Activated CD4-positive, alpha-beta T cell treated with anti-CD3 and anti-CD28 coated beads, Interleukin-2, Interleukin-4, amounts not matched to agents 100 ng/mL and 50 ng/mL, durations not matched to agents 16 hours and 8 hours (primary cell): ENCODE results near the gene NAIF1.
A peak's percentile ranks its signal among the peaks of the same experiment; 100 is the strongest.
"Not testable (repeated sequence)": the region's sequence is repeated elsewhere in the genome, so short reads cannot be mapped to it uniquely, and the experiment has no call there.

Source experiments
- DNase-seq: peaks from one replicate; pipeline ENCODE4 v3.0.0-alpha.2; 2020; ENCODE audit warnings: low spot score

The NAIF1 gene

GRCh38 chr9:128061275-128061960 lies 5.7 kb downstream of the NAIF1 start:
- DNase-seq: no peak

- DNase-seq: no peak
These were observed 7.6 kb downstream of the NAIF1 start for GRCh38 chr9:128059365-128059983.

DNA sequence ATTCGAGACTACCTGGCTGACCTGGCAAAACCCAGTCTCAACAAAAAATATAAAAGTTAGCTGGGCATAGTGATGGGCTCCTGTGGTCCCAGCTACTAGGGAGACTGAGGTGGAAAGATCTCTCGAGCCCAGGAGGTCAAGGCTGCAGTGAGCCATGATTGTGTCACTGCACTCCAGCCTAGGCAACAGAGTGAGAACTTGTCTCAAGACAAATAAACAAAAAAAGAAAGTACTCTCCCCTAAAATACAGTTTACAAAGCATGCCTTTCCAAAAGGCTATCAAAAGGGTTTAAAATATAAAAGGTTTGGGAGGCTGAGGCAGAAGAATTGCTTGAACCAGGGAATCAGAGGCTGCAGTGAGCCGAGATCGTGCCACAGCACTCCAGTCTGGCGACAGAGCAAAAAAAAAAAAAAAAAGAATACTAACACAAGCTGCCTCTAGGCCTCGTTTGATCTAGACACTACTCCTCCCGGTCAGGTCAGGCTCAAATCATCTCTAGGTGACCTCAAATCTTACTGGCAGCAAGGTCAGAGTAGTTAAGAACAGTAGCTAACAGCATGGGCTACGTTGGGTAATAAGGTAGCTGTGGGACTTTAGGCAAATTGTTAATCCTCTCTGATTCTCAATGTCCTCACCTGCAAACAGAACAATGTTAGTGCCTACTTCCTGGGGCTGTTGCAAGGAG lies 9.3 kb downstream of the NAIF1 start:
- no peak for DNase-seq

GRCh38 chr9:128056887-128057723 lies 10.0 kb downstream of the NAIF1 start:
- no peak for DNase-seq

- DNase-seq: no peak
These were observed 11.0 kb downstream of the NAIF1 start for GRCh38 chr9:128056086-128056485.

- DNase-seq: no peak
These were observed 11.6 kb downstream of the NAIF1 start for GRCh38 chr9:128055344-128056040.

GRCh38 chr9:128054087-128054486 lies 13.0 kb downstream of the NAIF1 start:
- no peak for DNase-seq

DNA sequence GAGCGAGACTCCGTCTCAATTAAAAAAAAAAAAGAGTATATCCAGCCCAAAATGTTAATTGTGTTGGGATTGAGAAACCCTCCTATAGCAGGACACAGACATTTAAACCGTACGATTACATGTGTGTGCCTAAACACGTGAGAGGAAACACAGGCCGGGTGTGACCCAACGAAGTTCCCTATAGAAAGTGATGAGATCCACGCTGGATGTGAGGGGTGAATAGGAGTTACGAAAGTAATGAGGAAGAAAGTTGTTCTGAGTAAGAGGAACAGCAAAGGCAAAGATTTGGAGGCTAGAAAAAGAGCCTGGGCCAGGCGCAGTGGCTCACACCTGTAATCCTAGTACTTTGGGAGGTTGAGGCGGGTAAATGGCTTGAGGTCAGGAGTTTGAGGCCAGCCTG lies 13.6 kb downstream of the NAIF1 start:
- DNase-seq: no peak

DNA sequence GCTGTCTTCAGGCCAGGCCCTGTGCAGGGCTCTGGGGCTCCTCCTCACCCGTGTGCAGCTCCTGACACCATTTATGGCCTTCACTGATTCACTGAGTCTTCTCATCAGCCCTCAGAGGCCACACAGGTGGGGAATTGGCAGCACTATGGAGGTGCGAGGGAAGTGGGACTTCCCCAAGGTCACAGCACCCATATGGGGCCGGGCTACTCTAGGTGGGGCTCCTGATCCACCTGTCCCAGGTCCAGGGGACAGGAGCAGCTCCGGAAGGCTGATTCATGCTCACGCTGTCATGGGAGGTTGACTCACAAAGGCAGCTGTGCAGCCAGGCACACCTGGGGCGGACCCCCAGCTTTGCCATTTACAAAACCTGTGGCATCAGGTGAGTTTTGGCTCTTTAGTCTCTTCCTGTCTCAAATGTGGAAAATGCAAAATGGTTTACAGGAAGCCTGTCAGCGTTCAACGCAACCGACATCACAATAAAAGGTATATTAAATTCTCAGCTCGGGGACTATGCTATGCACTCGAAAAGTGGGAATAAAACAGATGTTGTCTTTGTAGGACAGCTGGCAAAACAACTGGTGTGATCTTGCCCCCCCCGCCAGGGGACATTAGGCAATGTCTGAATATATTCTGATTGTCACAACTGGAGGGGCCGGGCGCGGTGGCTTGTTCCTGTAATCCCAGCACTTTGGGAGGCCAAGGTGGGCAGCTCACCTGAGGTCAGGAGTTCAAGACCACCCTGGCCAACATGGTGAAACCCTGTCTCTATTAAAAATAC lies 15.0 kb downstream of the NAIF1 start:
- no peak for DNase-seq

GRCh38 chr9:128049843-128050242 lies 17.3 kb downstream of the NAIF1 start:
- no peak for DNase-seq

DNA sequence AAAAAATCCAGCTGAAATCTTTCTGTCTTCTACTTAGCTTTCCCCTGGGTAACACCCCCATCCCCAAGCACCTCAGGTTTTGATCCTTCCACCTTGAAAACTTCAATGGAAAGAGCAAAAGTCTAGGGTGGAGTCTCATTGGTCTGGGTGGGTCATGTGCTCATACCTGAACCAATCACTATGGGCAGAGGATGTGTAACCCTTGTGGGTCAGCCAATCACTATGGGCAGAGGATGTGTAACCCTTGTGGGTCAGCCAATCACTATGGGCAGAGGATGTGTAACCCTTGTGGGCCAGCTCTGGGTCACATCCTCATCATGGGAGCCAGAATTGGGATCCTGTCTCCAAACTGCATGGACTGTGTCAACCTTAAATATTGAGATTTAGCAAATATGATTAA lies 18.5 kb downstream of the NAIF1 start:
- no peak for DNase-seq

- DNase-seq: no peak
These were observed 19.9 kb downstream of the NAIF1 start for GRCh38 chr9:128047231-128047630.

DNA sequence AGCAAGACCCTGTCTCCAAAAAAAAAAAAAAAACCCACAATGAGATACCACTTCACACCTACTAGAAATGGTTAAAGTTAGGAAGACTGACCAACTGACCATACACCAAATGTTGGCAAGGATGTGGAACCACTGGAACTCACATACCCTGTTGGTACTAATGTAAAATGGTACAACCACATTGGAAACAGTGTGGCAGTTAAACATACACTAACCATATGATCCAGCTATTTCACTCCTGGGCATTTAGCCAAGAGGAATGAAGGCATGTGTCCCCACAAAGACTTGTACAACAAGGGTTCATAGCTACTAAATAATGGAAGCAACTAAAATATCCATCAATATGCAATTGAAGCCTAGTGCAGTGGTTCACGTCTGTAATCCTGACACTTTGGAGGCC lies 21.3 kb downstream of the NAIF1 start:
- DNase-seq: no peak

DNA sequence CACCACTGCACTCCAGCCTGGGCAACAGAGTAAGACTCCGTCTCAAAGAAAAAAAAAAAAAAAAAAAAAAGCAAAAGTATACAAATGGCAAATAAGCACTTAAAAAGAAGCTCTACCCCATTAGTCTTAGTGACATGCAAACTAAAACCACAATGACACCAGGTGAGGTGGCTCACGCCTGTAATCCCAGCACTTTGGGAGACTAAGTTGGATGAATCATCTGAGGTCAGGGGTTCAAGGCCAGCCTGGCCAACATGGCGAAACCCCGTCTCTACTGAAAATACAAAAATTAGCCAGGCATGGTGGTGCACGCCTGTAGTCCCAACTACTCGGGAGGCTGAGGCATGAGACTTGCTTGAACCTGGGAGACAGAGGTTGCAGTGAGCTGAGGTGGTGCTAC lies 21.7 kb downstream of the NAIF1 start:
- DNase-seq: not testable (repeated sequence)

DNA sequence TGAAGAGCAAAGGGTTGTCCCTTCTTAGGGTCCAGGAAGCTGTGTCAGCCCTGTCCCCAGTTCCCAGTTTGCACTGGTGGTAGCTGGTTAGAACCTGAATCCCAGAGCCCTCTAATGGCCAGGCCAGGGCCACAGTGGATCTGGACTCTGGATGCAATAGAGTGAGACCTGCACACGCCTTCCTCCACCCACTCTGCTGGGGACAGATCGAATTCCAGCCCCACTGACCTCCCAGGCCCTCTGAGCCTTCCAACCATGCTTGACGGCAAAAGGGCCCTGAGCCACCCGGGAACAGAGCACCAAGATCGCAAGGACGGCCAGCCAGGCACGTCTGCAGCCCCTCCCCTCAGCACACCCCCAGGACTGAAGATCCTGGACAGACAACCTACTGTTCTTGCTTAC lies 23.7 kb downstream of the NAIF1 start:
- no peak for DNase-seq

GRCh38 chr9:128042043-128042442 lies 25.1 kb downstream of the NAIF1 start:
- DNase-seq: no peak

GRCh38 chr9:128040783-128041182 lies 26.3 kb downstream of the NAIF1 start:
- not testable (repeated sequence) for DNase-seq

DNA sequence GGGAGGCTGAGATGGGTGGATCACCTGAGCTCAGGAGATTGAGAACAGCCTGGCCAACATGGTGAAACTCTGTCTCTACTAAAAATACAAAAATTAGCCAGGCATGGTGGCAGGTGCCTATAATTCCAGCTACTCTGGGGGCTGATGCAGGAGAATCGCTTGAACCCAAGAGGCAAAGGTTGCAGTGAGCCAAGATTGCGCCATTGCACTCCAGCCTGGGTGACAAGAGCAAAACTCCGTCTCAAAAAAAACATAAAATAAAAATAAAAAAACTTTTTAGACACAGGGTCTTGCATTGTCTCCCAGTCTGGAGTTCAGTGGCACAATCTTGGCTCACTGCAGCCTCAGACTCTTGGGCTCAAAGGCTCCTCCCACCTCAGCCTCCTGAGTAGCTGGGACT lies 30.6 kb downstream of the NAIF1 start:
- DNase-seq: not testable (repeated sequence)

DNA sequence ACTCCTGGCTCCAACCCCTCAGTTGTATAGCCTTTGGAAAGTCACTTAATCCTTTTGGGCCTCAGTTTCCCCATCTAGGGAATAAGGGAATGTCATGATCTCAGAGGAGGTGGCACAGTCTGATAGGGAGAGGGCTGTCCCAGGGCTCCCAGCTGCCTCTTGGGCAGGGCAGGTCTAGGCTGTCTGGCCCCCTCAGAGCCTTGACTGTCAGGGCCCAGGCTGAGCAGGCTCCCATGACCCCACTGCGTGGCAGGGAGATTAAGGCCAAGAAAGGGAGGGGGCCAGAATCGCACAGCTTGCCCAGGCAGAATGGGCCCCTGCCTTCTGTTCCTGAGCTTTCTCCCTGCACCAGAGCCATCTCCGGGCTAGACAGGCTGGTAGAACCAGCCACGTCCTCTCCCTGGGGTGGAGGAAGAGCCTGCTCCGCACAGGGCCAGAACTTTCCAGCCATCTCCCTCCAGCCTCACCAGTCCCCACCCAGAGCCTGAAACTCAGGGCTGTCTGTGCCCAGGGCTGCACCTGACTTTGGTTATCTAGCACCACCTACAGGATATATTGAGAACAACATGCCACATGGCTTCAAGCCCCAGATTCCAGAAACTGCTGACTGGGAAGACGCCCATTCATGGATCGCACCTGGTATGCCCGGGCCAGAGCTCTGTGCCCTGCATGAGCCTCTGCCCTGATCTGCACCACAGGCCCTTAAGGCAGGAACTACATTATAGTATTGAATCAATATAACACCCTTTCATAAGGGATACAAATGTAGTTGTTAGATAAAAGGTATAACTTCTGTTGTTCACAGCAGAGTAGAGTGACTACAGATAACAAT lies 32.1 kb downstream of the NAIF1 start:
- DNase-seq: peak; percentile 86

- no peak for DNase-seq
These were observed 33.5 kb downstream of the NAIF1 start for GRCh38 chr9:128033609-128034008.
